VCaP (cell line): ENCODE data around the gene GC.
A peak's percentile ranks its signal among the peaks of the same experiment; 100 is the strongest.

Experiments used
- H3K27ac ChIP-seq: fragments of 450-650 bp; 2 replicates; pipeline ENCODE4 v1.5.1; 2017
- TF ChIP-seq, protein P1 (sequence below): fragments of 450-650 bp; conservative IDR thresholded peaks from 2 replicates; pipeline ENCODE4 v1.5.1; 2017; ENCODE audit warnings: mild to moderate bottlenecking, moderate library complexity

Gene GC

DNA sequence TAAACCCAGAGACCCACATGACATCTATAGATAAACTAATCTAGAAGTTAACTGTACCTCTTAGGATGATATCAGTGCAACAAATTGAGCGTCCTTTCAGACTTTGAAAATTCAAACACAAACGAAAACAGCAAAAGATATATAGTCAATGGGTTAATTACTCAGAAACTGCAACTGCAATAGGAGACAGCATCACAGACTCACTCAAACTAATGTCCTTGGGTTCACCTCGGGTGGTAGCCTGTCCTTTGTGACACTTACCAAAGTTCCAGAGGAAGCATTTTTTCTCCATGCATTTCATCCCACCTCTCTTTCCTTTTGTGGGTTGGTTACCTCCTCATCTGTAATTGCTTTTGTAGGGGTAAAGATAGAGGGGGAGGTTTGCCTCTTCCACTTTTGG lies 9.7 kb downstream of the GC start:
- TF ChIP-seq, protein P1, sequence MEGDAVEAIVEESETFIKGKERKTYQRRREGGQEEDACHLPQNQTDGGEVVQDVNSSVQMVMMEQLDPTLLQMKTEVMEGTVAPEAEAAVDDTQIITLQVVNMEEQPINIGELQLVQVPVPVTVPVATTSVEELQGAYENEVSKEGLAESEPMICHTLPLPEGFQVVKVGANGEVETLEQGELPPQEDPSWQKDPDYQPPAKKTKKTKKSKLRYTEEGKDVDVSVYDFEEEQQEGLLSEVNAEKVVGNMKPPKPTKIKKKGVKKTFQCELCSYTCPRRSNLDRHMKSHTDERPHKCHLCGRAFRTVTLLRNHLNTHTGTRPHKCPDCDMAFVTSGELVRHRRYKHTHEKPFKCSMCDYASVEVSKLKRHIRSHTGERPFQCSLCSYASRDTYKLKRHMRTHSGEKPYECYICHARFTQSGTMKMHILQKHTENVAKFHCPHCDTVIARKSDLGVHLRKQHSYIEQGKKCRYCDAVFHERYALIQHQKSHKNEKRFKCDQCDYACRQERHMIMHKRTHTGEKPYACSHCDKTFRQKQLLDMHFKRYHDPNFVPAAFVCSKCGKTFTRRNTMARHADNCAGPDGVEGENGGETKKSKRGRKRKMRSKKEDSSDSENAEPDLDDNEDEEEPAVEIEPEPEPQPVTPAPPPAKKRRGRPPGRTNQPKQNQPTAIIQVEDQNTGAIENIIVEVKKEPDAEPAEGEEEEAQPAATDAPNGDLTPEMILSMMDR: no peak
- H3K27ac ChIP-seq: no peak overlapping the region

DNA sequence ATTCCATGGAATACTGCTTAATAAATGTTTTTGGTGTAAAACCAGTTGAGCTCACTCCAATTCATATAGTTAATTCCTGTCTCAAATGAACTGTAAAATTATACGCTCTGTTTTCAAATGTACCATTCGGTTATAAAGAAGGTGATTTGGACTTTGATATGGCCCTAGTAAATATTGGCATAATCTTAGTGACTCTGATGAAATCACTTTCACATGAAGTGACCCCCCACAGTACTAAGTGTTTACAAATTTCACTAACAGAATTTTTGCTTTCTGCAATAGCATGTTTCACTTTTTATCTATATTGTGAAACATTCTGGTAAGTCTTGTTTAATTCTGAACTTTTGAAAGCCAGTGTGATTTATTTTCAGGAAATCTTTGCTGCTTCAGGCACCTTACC lies 10.9 kb downstream of the GC start:
- H3K27ac ChIP-seq: no peak overlapping the region
- TF ChIP-seq, protein P1: no peak

DNA sequence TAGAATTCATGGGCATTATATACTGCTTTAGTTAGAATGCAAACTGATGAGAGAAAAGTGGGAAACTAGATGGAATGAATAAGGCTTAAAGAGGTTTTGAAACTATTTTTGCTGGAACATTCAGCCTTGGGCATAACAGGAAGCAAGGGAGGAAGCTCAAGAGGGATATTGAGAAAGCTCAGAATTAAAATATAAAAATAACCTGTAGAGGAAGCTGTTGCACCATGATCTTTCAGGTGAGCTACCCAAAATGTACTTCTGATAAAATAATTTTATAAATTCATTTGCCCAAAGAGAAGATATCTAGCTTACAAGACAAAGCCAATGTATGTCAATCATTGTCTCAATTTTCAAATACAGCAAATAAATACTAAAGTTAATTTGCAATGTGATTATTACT lies 11.3 kb downstream of the GC start:
- TF ChIP-seq, protein P1: peak; percentile 65
- no peak overlapping the region for H3K27ac ChIP-seq

DNA sequence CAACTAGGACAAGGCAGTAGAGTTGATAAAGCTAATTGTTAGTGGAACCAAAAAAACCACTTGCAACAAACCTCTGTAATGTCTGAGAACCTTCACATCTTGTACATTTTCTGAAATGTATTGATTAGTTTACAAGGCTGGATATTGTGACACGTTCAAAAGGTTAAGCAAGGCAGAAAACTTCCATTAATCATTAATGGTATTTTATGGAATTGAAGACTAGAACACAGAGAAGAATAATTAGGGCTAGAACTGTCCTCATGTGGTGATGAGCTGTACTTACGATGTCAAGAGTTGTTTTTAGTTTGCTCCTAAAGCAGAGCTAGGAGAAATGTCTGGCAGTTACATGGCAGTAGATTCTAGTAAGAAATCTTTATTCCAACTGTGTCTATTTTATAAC lies 12.3 kb downstream of the GC start:
- H3K27ac ChIP-seq: no peak overlapping the region
- TF ChIP-seq, protein P1: no peak

DNA sequence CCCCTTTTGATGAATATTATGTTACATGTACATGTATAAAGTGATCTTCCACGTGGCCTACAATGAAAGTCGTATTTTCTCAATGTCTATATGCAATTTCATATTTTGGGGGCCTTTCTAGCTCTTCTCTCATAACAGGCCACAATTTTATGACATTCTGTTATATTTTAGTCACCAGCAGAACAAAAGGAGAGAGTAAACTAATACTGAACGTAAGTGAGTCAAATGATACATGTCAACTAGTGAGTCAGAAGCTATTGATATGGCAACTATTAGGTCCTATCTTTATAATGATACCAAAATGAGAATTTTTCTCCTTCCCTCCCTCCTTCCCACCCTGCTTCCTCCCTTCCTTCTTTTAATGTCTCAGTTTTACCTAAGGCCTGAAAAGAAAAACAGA lies 14.4 kb downstream of the GC start:
- TF ChIP-seq, protein P1: no peak
- H3K27ac ChIP-seq: no peak overlapping the region

DNA sequence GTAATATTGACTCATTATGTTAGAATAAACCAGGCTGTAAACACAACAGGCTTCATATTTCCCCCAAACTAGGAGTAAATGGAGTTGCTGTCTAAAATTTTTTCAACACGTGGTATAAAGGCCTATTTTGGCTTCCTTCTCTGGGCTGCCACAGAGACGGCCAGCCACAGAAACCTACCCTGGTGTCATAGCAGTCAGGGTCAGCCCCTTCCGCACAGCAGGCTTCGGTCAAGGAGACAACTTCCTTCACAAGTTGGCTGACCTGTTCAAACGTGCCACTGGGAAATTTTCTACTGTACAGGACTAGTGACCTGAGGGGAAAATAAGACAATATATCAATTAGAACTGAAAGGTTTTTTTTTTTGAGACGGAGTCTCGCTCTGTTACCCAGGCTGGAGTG lies 15.8 kb downstream of the GC start:
- H3K27ac ChIP-seq: no peak overlapping the region
- TF ChIP-seq, protein P1: no peak

DNA sequence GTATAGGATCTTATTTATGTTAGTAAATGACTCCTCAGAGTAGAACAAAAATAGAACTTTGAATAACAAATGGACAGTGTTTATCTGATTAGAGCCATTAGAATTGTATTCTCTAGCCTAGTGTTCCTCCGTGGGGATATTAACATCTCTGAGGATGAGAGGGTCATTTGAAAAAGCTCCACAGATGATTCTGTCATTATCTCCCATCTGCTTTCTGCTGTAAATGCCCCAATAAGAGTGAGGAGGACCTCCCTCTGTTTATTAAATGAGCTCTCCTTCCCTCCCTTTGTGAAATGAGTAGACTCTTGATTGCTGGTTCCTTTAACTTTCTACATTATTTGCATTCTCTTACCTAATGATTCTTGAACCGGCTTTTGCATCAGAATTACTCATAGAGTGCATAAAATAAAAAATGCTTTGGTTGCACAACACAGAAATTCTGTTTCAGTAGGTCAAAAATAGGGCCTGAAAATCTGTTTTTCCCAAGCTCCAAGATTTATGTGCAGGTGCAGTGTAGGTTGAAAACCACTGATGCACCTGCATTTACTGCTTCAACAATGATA lies 18.0 kb downstream of the GC start:
- no peak overlapping the region for H3K27ac ChIP-seq
- TF ChIP-seq, protein P1: no peak
